Calu3 (cell line): ENCODE measurements around the gene ATP8A2. TPM values are rescaled to one million over a fixed set of nuclear protein-coding genes. Genes with fewer than 3 reads are reported as not detected.
"Not testable (repeated sequence)": the region's sequence is repeated elsewhere in the genome, so short reads cannot be mapped to it uniquely, and the experiment has no call there.

Source experiments
- BruUV-seq: library from RNA; stranded (reverse); fragments of 400-500 nt; replicated peaks from 2 replicates; lab custom pipeline; 2021; lab: Mats Ljungman, UMichigan
- CTCF ChIA-PET: fragments of 300-600 bp; sonication (Branson Sonifier 250); formaldehyde crosslinking; loops from one replicate; lab custom pipeline; 2022; ENCODE audit warnings: antibody characterized with exemption; lab: Charles Lee
- DNase-seq: peaks from one replicate; pipeline ENCODE4 v3.0.0; 2022
- H3K27ac Mint-ChIP-seq: one replicate; pipeline ENCODE4 v1.8.0; 2022; ENCODE audit warnings: mixed read lengths; ENCODE audit not compliant: unreplicated experiment
- H3K27me3 Mint-ChIP-seq: one replicate; pipeline ENCODE4 v1.8.0; 2022; ENCODE audit warnings: mixed read lengths; ENCODE audit not compliant: unreplicated experiment
- H3K36me3 Mint-ChIP-seq: one replicate; pipeline ENCODE4 v1.8.0; 2022; ENCODE audit warnings: mild to moderate bottlenecking, moderate library complexity, mixed read lengths; ENCODE audit not compliant: insufficient read depth, unreplicated experiment
- H3K4me1 Mint-ChIP-seq: one replicate; pipeline ENCODE4 v1.8.0; 2022; ENCODE audit warnings: mild to moderate bottlenecking, low read depth, mixed read lengths; ENCODE audit not compliant: unreplicated experiment
- H3K4me3 Mint-ChIP-seq: one replicate; pipeline ENCODE4 v1.8.0; 2022; ENCODE audit warnings: mild to moderate bottlenecking, low read depth, moderate library complexity, mixed read lengths; ENCODE audit not compliant: unreplicated experiment
- H3K9me3 Mint-ChIP-seq: one replicate; pipeline ENCODE4 v1.8.0; 2022; ENCODE audit warnings: low read depth, mixed read lengths; ENCODE audit not compliant: unreplicated experiment
- CTCF ChIP-seq: fragments of 200-600 bp; IDR thresholded peaks from one replicate; pipeline ENCODE4 v1.8.0; 2022; ENCODE audit warnings: antibody characterized with exemption; ENCODE audit not compliant: unreplicated experiment
- intact Hi-C: fragments of 100-400 bp; cut with micrococcal nuclease; formaldehyde crosslinking; loops from one replicate; pipeline ENCODE4 v1.10.0; 2022; ENCODE audit not compliant: unreplicated experiment
- total RNA-seq: library from RNA; stranded (reverse); gene quantifications from 2 replicates; pipeline ENCODE4 v1.2.3, GENCODE V29; 2022

ATP8A2 gene
- total RNA-seq, 1 experiment from 2014 or later = 0.05 TPM

- intact Hi-C loops = no loop called here
- CTCF ChIA-PET = no interaction called here
- Mint-ChIP-seq H3K36me3 (no peaks in the 10 kb centered on the region), H3K27ac (no peak overlapping the region), H3K4me3 (no peak overlapping the region), H3K27me3 (peaks cover 19% of the 10 kb centered on the region), H3K4me1 (no peaks in the 10 kb centered on the region), H3K9me3 (no peaks in the 10 kb centered on the region)
- no peak for TF ChIP-seq CTCF
- no peak for DNase-seq
- BruUV-seq = no TSS peak
Observed at GRCh38 chr13:25507841-25508240, 136.1 kb downstream of the ATP8A2 start.

GRCh38 chr13:25513060-25513459 lies 141.3 kb downstream of the ATP8A2 start:
- DNase-seq, intact Hi-C loops, H3K4me3 Mint-ChIP-seq, H3K27me3 Mint-ChIP-seq, H3K9me3 Mint-ChIP-seq, H3K36me3 Mint-ChIP-seq, CTCF ChIA-PET, H3K4me1 Mint-ChIP-seq, H3K27ac Mint-ChIP-seq, BruUV-seq: not testable (repeated sequence)

GRCh38 chr13:25518441-25518840 lies 146.7 kb downstream of the ATP8A2 start:
- H3K4me3 Mint-ChIP-seq = no peak overlapping the region
- no peaks in the 10 kb centered on the region for H3K9me3 Mint-ChIP-seq
- H3K27ac Mint-ChIP-seq = no peak overlapping the region
- H3K36me3 Mint-ChIP-seq = no peaks in the 10 kb centered on the region
- no TSS peak for BruUV-seq
- H3K4me1 Mint-ChIP-seq = no peaks in the 10 kb centered on the region
- intact Hi-C loops = no loop called here
- no peak for TF ChIP-seq CTCF
- CTCF ChIA-PET = no interaction called here
- no peak for DNase-seq
- H3K27me3 Mint-ChIP-seq = peaks cover 23% of the 10 kb centered on the region

- CTCF ChIA-PET = no interaction called here
- intact Hi-C loops = no loop called here
- Mint-ChIP-seq H3K27me3 (peaks cover 13% of the 10 kb centered on the region), H3K4me3 (no peak overlapping the region), H3K9me3 (peaks cover 10% of the 10 kb centered on the region), H3K36me3 (no peaks in the 10 kb centered on the region), H3K27ac (no peak overlapping the region), H3K4me1 (no peaks in the 10 kb centered on the region)
- DNase-seq = no peak
- BruUV-seq = no TSS peak
- TF ChIP-seq CTCF = no peak
Observed at GRCh38 chr13:25525884-25526283, 154.1 kb downstream of the ATP8A2 start.

- TF ChIP-seq CTCF = no peak
- DNase-seq = no peak
- H3K27ac Mint-ChIP-seq = no peak overlapping the region
- H3K4me1 Mint-ChIP-seq = no peaks in the 10 kb centered on the region
- intact Hi-C loops = no loop called here
- BruUV-seq = no TSS peak
- peaks cover 13% of the 10 kb centered on the region for H3K27me3 Mint-ChIP-seq
- CTCF ChIA-PET = no interaction called here
- H3K4me3 Mint-ChIP-seq = no peak overlapping the region
- H3K9me3 Mint-ChIP-seq = peaks cover 10% of the 10 kb centered on the region
- no peaks in the 10 kb centered on the region for H3K36me3 Mint-ChIP-seq
Observed at GRCh38 chr13:25528266-25528665, 156.5 kb downstream of the ATP8A2 start.
